Activated T-cell treated with anti-CD3 and anti-CD28 coated beads for 4 hours (primary cell): ENCODE results near the gene RCAN3.

Source experiments
- DNase-seq: peaks from one replicate; pipeline ENCODE4 v3.0.0-alpha.2; 2020

RCAN3 gene

DNA sequence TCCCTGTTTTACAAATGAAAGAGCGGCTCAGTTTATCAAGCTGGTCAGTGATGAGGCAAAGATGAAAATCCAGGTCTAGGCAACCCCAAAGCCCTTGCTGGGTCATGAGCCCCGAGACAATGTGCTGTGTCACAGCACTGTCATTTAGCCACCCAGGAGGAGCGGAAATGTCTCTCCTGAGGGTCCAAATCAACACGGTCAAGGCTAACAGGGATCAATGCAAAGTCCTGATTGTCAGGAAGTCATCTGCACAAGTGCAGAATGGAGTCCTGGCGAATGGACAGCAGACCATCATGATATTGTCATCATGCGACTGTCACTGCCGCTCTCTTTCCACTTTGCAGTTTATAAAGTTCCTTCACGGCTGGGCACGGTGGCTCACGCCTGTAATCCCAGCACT, 83.5 kb downstream of the RCAN3 start:
- no peak for DNase-seq

DNA sequence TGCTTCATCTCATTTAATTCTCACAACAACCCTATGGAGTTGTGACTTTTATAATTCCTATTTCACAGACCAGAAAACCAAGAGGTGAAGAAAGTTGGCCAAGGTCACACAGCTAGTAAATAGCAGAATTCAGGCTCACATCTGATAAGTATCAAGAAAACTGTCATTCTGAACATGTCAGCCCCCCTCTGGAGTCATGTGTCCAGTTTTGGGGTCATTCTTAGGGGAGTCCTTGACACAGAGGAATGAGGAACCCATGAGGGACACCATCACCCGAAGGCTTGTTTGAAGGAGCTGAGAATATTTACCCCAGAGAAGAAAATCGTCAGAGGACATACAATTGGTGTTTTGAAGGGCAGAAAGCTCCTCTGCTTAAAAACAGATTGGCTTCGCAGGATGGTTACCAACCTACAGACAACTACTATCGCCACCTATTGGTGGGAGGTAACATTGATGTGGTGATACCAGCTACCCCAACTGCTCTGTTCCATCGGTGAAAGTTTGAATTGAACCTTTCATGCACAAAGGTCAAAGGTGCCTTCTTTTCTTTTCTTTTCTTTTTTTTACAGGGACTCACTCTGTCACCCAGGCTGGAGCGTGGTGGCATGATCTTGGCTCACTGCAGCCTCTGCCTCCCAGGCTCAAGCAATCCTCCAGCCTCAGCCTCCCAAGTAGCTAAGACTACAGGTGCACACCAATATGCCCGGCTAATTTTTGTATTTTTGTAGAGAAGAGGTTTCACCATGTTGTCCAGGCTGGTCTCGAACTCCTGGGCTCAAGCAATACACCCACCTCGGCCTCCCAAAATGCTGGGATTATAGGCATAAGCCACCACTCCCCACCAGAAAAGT, 84.6 kb downstream of the RCAN3 start:
- DNase-seq: peak; percentile 42

DNA sequence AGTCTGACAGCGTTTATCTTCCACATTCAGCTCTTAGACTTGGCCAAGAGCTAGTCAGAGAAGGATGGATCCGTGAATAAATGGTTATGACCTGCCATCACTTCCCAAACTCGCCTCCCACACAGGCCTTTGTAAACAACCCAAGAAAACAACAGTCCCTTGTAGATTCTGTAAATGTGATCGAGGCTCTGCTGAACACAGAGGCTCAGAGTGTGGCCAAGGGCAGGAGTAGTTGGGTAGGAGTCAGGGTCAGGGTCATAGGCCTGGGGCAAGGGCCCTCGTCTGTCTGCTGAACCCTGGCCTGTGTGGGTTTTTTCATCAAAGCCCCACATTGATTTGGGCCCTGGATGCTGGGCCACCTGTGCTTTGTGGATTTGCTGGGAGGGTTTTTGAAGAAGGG, 85.9 kb downstream of the RCAN3 start:
- no peak for DNase-seq

DNA sequence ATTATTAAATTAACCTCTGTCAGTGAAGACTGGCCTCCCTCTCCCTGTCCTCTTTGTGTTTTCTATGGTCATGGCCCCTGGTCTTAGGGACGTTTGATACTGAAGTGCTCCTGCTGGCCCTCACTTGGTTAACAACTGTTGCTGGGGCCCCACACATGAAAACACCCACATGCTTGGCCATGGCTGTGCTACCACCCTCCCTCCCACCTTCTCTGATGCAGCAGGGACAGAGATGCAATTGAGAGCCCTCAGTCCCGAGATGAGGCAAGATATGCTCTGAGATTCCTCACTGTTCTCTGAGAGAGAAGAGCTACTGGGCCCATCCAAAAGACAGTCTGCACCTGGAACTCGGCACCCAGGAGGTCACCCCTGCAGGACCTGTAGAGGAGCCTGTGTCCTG, 86.6 kb downstream of the RCAN3 start:
- no peak for DNase-seq
